ENCODE results near the gene PTF1A.
"Not testable (repeated sequence)": the region's sequence is repeated elsewhere in the genome, so short reads cannot be mapped to it uniquely, and the experiment has no call there.

The PTF1A gene

GRCh38 chr10:23204773-23205172 lies 12.7 kb downstream of the PTF1A start:
- DNase-seq (ENCODE audit: low read depth), result no peak

DNA sequence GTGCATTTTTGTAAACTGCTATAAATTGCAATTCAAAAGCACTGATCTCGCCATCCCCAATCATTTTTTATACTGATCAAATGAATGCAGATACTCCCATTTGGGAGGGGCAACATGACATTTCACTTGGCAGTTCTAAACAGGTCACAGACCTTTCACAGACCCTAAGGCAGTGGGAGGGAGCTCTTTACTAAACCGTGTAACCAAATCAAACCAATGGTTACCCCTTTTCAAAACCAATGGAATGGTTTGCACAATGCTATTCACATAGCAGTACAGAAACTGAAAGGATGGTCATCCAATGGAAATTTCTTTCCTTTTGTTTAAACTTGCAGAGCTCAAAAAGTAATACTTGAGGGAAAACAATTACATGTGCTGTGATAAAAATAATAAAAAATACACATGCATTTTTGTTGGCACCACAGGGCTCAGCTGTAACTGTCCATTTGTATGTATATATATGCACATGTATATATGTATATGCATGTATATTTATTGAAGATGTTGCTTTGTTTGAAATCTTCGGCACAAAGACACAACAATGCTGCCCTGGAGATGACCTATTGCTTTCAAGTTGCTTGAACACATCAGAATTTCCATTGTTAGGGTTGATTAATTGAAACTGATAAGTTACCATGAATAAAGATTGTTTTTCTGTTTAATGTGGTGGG lies 14.0 kb downstream of the PTF1A start:
- no peak for DNase-seq (ENCODE audit: low read depth)

DNA sequence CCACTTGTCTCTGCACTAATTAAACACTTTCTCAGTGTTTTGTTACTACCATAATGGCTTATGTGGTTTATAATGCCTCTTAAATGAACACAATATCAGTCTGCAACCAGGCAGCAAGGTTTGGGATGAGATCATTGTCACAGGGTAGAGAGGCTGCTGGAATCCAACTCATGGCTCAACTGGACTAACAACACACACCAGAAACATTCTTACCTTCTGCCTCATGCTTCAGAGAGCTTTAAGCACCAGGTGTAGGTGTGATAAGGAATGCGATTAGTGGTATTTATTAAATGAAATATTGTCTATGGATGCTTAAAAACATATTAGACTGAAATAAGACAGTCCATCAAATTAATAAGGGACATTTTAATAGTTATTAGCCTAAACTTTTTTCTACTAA lies 25.4 kb downstream of the PTF1A start:
- DNase-seq (ENCODE audit: low read depth), result no peak

DNA sequence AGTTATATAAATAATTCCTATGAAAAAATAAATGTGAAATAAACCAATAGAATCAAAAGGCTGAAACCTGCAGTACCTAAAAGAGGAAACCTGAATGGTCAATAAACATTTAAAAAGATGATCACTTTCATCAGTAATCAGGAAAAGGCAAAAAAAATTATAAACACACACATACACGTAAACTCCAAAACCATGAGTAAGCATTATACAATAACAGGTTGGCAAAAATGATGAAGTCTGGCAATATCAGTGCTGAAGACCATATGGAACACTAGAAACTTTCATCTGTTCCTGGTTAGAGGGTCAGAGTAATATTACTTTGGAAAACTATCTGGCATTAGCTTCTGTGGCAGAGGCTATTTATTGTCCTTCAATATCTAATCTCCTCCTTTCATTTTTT lies 38.5 kb downstream of the PTF1A start:
- DNase-seq (ENCODE audit: low read depth), result no peak

DNA sequence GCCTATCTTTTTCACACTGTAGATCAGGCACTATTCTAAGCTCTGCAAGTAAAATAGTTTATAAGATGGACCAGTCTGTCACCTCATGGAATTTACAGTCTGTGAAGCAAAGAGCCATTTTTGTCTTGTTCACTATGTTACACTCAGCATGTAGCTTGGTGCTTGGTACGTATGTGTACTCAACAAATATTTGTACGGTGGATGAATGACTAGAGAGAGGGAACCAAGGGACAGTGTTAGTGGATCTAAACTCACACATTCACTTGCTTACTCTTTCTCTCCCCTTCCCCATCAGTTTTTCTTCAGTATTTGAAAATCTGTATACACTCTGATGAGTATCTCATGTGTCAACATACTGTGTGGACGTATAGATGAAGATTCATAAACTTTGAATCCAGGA lies 45.9 kb downstream of the PTF1A start:
- DNase-seq (ENCODE audit: low read depth), result no peak

GRCh38 chr10:23241779-23242178 lies 49.7 kb downstream of the PTF1A start:
- DNase-seq (ENCODE audit: low read depth), result not testable (repeated sequence)

Measured in activated T-cell treated with anti-CD3 and anti-CD28 coated beads for 48 hours (primary cell).